GM23338 (cell line): Measurements from ENCODE around the gene BCAR3.

ENCODE experiments used
- EZH2 ChIP-seq: fragments of 200-600 bp; sonication (generic); IDR thresholded peaks from one replicate; pipeline ENCODE4 v1.8.0; 2017; ENCODE audit warnings: antibody characterized with exemption, mild to moderate bottlenecking, low read depth; ENCODE audit not compliant: unreplicated experiment
- JUNB ChIP-seq: IDR thresholded peaks from one replicate; pipeline ENCODE4 v1.6.1; 2016; ENCODE audit warnings: antibody characterized with exemption; ENCODE audit not compliant: unreplicated experiment
- POLR2AphosphoS5 ChIP-seq: IDR thresholded peaks from 2 replicates; pipeline ENCODE4 v1.6.1; 2016; ENCODE audit warnings: antibody characterized with exemption, low read depth
- TF ChIP-seq, protein P1 (sequence below), 2 experiments: fragments of 200-600 bp in 1 of 2; sonication (generic) in 1 of 2; conservative IDR thresholded peaks; 2 replicates each; pipeline versions ENCODE4 v1.5.1 to v1.6.1; 2016 to 2017; ENCODE audit warnings: antibody characterized with exemption in 2 of 2, low read depth in 2 of 2, mild to moderate bottlenecking in 2 of 2, moderate library complexity in 1 of 2

DNA sequence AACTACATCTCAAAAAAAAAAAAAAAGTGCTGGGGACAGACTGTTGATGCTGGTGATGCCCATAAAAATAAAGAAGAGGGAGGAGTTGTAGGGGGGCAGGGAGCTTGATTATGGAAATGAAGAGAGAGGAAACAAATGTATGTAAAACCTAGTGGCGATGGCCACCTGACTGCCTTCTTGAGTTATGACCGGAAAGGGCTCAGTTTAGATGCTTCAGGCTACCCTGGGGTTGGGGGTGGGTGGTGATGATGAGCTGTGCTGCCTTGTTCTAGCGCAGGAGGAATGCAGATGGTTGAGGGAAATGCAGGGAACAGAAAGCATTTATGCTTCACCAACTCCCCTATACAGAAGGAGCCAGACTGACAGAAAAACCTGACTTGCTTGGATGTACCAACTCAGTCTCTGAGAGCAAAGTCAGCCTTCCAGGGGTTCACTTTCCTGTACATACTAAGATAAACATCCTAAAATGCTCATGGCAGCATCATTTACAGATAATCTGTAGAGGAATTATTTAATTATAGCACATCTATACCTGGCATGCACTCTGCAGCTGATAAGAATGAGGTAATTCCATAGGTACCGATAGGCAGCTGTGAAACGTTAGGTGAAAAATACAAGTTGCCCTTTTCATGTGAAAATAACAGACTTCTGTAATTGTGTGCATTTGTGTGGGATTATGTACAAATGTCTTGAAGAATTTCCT is 8.0 kb upstream of the BCAR3 start:
- TF ChIP-seq, protein P1, sequence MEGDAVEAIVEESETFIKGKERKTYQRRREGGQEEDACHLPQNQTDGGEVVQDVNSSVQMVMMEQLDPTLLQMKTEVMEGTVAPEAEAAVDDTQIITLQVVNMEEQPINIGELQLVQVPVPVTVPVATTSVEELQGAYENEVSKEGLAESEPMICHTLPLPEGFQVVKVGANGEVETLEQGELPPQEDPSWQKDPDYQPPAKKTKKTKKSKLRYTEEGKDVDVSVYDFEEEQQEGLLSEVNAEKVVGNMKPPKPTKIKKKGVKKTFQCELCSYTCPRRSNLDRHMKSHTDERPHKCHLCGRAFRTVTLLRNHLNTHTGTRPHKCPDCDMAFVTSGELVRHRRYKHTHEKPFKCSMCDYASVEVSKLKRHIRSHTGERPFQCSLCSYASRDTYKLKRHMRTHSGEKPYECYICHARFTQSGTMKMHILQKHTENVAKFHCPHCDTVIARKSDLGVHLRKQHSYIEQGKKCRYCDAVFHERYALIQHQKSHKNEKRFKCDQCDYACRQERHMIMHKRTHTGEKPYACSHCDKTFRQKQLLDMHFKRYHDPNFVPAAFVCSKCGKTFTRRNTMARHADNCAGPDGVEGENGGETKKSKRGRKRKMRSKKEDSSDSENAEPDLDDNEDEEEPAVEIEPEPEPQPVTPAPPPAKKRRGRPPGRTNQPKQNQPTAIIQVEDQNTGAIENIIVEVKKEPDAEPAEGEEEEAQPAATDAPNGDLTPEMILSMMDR (conservative IDR thresholded peaks at IDR 0.05; ENCODE audit: low read depth in 2 of 2) = no peak
- TF ChIP-seq POLR2AphosphoS5 = no peak
- TF ChIP-seq JUNB = no peak
- TF ChIP-seq EZH2 = no peak
